Mucosa of descending colon (tissue), 3 donors: ENCODE measurements around the gene SYCP2. TPM values are rescaled to one million over a fixed set of nuclear protein-coding genes. Genes with fewer than 3 reads are reported as not detected.
A peak's percentile ranks its signal among the peaks of the same experiment; 100 is the strongest.

Experiments used
- ATAC-seq: fragments of 200-7000 bp; cut with Tn5 transposase; one replicate; pipeline ENCODE4 v1.9.1; 2020; ENCODE audit warnings: mild to moderate bottlenecking, moderate library complexity
- DNase-seq, 3 donors: peaks; one replicate each; pipeline ENCODE4 v3.0.0-alpha.2; 2020
- H3K36me3 ChIP-seq: fragments of 200-600 bp; one replicate; pipeline ENCODE4 v1.8.0; 2021; ENCODE audit warnings: low read depth, mild to moderate bottlenecking
- H3K4me1 ChIP-seq: fragments of 200-600 bp; one replicate; pipeline ENCODE4 v1.8.0; 2021; ENCODE audit warnings: low read depth, mild to moderate bottlenecking
- H3K4me3 ChIP-seq: fragments of 200-600 bp; one replicate; pipeline ENCODE4 v1.8.0; 2021; ENCODE audit warnings: mild to moderate bottlenecking
- H3K9me3 ChIP-seq: fragments of 200-600 bp; one replicate; pipeline ENCODE4 v1.8.0; 2021; ENCODE audit warnings: mild to moderate bottlenecking
- CTCF ChIP-seq: fragments of 200-600 bp; IDR thresholded peaks from one replicate; pipeline ENCODE4 v1.8.0; 2022; ENCODE audit warnings: antibody characterized with exemption, mild to moderate bottlenecking
- intact Hi-C, 2 donors: fragments of 100-400 bp; cut with DNase I in 1 of 2; cut with micrococcal nuclease in 1 of 2; formaldehyde crosslinking; loops; one replicate each; pipeline versions ENCODE4 v1.11.0 to v1.11.1; 2022; cut with DNase I, micrococcal nuclease
- total RNA-seq, 3 donors: library from RNA; stranded (reverse); fragmentation: NEBNext Ultra II Directional in 2 of 3; extraction: Animal tissue kit (Norgen Biotek cat#: 25700) in 2 of 3; gene quantifications; one replicate each; pipeline versions ENCODE4 v1.2.1 to v1.2.4, GENCODE V29; 2021 to 2023
- donor health status: DM: no; HTN: no; CAD: no; lungs with moderate emphysema.
- donor health status: DM: no; HTN: no; CAD: no.
- donor health status: DM: no; HTN: yes; CAD: no.

Gene SYCP2
- total RNA-seq, 3 donors from 2014 or later: 0.78 to 1.6 (median 1.3) TPM

DNA sequence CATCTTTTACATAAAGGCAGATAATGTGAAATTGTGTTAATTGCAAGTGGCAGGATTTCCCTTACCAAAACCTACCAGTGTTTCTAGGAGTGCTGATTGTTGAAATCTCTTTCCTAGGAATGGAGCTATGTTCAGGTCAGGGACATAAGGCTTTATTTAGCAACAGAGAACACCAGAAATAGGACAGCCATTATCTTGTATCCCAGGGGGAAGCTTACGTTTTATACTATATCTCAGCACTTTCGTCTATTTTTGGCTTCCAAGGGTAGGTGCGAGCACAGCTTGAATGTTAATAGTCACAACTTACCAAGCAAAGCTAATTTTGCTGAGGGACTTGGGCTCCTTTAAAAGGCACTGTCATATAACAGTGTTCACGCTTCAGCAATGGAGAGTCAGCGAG, 94.0 kb downstream of the SYCP2 start:
- H3K4me3 ChIP-seq: no peak overlapping the region
- no peak for TF ChIP-seq CTCF
- DNase-seq: no peak
- H3K9me3 ChIP-seq: no peaks in the 10 kb centered on the region
- intact Hi-C loops: no loop called here
- H3K36me3 ChIP-seq: no peaks in the 10 kb centered on the region
- no peak for ATAC-seq
- H3K4me1 ChIP-seq: peaks cover 12% of the 10 kb centered on the region

- peak; percentile 37 for ATAC-seq
- no peak for TF ChIP-seq CTCF
- no peak for DNase-seq
Measured at GRCh38 chr20:59837623-59838394, 95.6 kb downstream of the SYCP2 start.

DNA sequence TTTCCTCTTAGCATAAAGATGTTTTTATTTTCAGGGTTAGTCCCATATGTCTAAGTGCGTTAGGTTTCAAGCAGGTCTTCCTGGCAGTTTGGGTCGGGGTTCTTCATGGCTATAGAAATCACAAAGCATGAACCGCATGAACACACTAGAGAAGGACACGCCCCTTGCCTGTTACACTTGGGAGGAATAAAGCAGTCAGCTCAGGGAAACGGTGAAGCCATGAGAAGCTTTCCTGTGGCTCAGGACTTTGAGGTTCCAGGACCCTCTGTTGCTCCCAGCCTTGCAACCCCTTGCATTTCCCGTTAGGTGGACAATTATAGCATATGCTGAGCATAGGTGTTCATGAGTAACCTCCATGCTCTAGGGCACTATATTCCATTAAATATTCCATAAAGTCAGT, 96.7 kb downstream of the SYCP2 start:
- no peak for TF ChIP-seq CTCF
- Histone ChIP-seq H3K4me3 (no peak overlapping the region), H3K9me3 (no peaks in the 10 kb centered on the region), H3K36me3 (no peaks in the 10 kb centered on the region), H3K4me1 (peaks cover 12% of the 10 kb centered on the region)
- DNase-seq (peak in 1 of 3 donors; percentile 36), ATAC-seq (peak; percentile 60)
- intact Hi-C loops: no loop called here

More at GRCh38 chr20:59837623-59838394, 95.6 kb downstream of the SYCP2 start:
- intact Hi-C loops: no loop called here
- H3K9me3 ChIP-seq: no peaks in the 10 kb centered on the region
- H3K4me1 ChIP-seq: peaks cover 12% of the 10 kb centered on the region
- H3K36me3 ChIP-seq: no peaks in the 10 kb centered on the region
- H3K4me3 ChIP-seq: no peak overlapping the region

DNA sequence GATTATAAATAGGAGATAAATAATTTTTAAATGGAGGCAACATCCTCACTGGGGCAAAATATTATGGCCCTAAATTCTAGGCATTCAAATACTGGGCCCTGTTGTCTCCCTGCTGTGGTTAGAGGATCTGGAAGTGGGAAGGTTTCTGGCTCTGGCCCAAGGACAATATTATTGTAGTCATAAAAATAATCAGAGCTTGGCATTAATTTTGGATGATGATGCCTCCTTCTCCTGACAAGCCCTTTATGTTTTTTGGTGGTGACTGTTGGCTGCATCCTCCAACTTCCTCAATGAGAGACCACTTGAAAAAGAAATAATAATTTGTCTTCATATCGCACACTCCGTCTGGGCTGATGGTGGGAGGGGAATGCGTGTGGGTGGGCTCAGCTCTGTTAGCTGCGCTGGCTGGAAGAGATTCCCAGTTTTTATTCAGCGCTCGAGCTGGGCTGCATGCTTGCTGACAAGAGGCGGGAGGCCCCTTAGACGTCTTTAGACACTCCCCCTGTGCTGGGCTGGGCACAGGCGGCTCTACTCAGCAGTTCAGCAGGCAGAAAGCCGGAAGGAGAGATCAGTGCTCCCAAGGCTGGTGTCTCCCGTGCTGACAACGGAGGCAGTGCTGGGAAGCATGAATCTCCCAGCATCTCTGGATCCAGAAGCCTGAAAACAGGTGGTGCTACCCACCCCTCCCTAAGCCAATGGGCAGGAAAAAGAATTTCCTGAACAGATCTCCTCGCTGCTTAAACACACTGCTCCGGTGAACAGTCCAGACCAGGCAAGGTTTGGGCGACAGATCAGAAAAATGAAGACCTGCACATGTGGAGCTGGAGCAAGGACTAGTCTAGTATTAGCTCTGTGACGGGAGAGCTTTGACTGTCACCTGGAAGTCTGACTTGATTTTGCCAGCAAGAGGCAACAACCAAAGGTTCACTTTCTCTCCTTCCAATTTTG, 97.7 kb downstream of the SYCP2 start:
- Histone ChIP-seq H3K36me3 (no peaks in the 10 kb centered on the region), H3K4me1 (peaks cover 12% of the 10 kb centered on the region), H3K9me3 (no peaks in the 10 kb centered on the region), H3K4me3 (no peak overlapping the region)
- no peak for TF ChIP-seq CTCF
- ATAC-seq (peak; percentile 86), DNase-seq (peak; percentile 50 to 64 (median 56))
- intact Hi-C loops: no loop called here

DNA sequence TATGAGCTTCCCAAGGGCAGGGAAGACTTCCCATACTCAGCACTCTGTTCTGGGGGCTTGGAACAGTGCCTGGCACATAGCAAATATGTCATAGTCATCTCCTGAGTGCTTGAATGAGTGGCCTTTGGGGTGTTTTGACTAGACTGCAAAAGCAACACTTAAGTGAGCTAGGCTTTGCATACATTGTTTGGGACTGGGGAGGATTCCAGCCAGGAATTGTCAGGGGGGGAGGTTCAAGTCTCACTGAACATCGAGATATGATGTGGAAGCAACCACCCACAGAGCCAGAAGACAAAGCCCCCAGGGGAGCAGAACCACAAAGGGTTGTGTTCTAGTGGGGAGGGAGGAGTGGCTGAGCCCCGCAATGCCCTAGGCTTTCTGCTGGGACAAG, 98.4 kb downstream of the SYCP2 start:
- ATAC-seq (no peak), DNase-seq (no peak)
- H3K4me1 ChIP-seq: peaks cover 12% of the 10 kb centered on the region
- no peak overlapping the region for H3K4me3 ChIP-seq
- no peak for TF ChIP-seq CTCF
- H3K36me3 ChIP-seq: no peaks in the 10 kb centered on the region
- no peaks in the 10 kb centered on the region for H3K9me3 ChIP-seq
- intact Hi-C loops: no loop called here
